Fibroblast of lung (primary cell): ENCODE measurements around the gene KRR1.
"Not testable (repeated sequence)": the region's sequence is repeated elsewhere in the genome, so short reads cannot be mapped to it uniquely, and the experiment has no call there.

Source experiments
- CTCF ChIP-seq, 2 donors: IDR thresholded peaks in 1 of 2; conservative IDR thresholded peaks in 1 of 2; 1 replicate in 1 of 2; 2 replicates in 1 of 2; pipeline ENCODE4 v1.5.1; 2011 to 2012; ENCODE audit warnings: low read length in 2 of 2, control low read depth in 1 of 2, inconsistent platforms in 1 of 2, low read depth in 1 of 2, mild to moderate bottlenecking in 1 of 2
- EZH2 ChIP-seq: IDR thresholded peaks from 2 replicates; pipeline ENCODE4 v1.5.1; 2012; ENCODE audit warnings: low read length, control low read depth, mild to moderate bottlenecking; ENCODE audit errors: missing control alignments

GRCh38 chr12:75445137-75445507, 66.3 kb downstream of the KRR1 start:
- TF ChIP-seq CTCF (conservative IDR thresholded peaks at IDR 0.05 in 1 of 2, IDR thresholded peaks at IDR 0.05 in 1 of 2; ENCODE audit: low read depth in 1 of 2, low read length in 2 of 2); EZH2: not testable (repeated sequence)
